ENCODE measurements around the gene PCSK2. TPM values are rescaled to one million over a fixed set of nuclear protein-coding genes. Genes with fewer than 3 reads are reported as not detected.

PCSK2 gene
- total and polyA plus RNA-seq, 4 donors, result 0.08 to 0.14 (median 0.09) TPM; not detected in 1

DNA sequence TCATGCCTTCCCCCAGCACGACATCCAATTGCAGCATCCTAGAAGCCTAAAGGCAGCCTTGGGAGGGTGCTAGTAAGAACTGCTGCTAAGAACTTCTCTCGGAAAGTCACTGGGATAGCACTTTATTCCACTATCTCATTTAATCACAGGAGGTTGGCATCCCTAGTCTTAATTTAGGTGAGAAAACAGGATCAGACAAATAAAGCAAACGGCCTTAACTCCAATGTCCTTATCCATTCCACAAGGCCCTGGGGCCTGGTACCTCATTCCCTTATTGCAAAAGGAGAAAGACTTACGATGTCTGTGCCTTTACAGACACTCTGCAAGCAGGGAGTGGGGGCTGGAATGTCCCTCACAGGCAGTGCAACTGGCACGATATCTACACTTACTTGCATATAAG is 243.7 kb downstream of the PCSK2 start:
- DNase-seq (ENCODE audit: low spot score), result no peak
- no peak overlapping the region for H3K27ac ChIP-seq (ENCODE audit: low read depth in 1 of 2, low read length in 2 of 2)
- TF ChIP-seq NR2F2 (IDR thresholded peaks at IDR 0.05), result no peak
- TF ChIP-seq TAF1 (conservative IDR thresholded peaks at IDR 0.05), result no peak
- no peak for TF ChIP-seq HNF4G (IDR thresholded peaks at IDR 0.05)
- no peak for TF ChIP-seq FOXA1 (IDR thresholded peaks at IDR 0.05)
- H3K4me1 ChIP-seq (ENCODE audit: control insufficient read depth in 4 of 4, insufficient read depth in 4 of 4, low read length in 3 of 4), result no peaks in the 10 kb centered on the region
- no peaks in the 10 kb centered on the region for H3K36me3 ChIP-seq (ENCODE audit: control insufficient read depth in 4 of 4, insufficient read depth in 3 of 4, low read depth in 1 of 4, low read length in 3 of 4)
- no peaks in the 10 kb centered on the region for H3K9me3 ChIP-seq (ENCODE audit: control insufficient read depth in 4 of 4, low read length in 3 of 4)
- 89% methylated on average over 5 of the region's 5 CpGs for WGBS
- H3K4me3 ChIP-seq (ENCODE audit: low read depth in 1 of 3, low read length in 3 of 3), result no peak overlapping the region
- H3K9ac ChIP-seq (ENCODE audit: low read depth in 1 of 2, low read length in 2 of 2), result no peak overlapping the region
- no peaks in the 10 kb centered on the region for H3K27me3 ChIP-seq (ENCODE audit: control insufficient read depth in 4 of 4, insufficient read depth in 4 of 4, low read length in 3 of 4)

DNA sequence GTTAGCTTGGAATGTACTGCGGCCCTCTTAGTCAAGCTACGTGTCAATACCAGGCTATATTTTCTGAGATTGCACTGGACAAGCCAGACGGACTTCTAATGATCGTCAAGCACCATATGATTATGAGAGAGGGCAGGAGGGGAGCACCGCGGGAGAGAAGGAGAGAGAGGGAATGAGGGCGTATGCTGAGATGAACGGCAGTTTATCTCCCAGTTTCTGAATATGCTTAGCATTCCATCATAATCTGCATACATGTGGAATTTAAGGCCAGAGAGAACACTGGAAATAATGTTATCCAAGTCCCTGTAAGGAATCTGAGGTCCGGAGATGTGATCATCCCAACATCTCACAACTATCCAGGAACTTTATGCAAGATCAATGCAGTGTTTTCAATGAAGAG is 244.1 kb downstream of the PCSK2 start:
- WGBS, result 90% methylated on average over 9 of the region's 9 CpGs
- H3K4me3 ChIP-seq (ENCODE audit: low read depth in 1 of 3, low read length in 3 of 3), result no peak overlapping the region
- H3K27ac ChIP-seq (ENCODE audit: low read depth in 1 of 2, low read length in 2 of 2), result no peak overlapping the region
- H3K36me3 ChIP-seq (ENCODE audit: control insufficient read depth in 4 of 4, insufficient read depth in 3 of 4, low read depth in 1 of 4, low read length in 3 of 4), result no peaks in the 10 kb centered on the region
- no peak overlapping the region for H3K9ac ChIP-seq (ENCODE audit: low read depth in 1 of 2, low read length in 2 of 2)
- no peak for TF ChIP-seq NR2F2 (IDR thresholded peaks at IDR 0.05)
- TF ChIP-seq RXRA (IDR thresholded peaks at IDR 0.05), result no peak
- no peak for TF ChIP-seq GABPA (IDR thresholded peaks at IDR 0.05 in 1 of 2, conservative IDR thresholded peaks at IDR 0.05 in 1 of 2)
- TF ChIP-seq FOXA1 (IDR thresholded peaks at IDR 0.05), result no peak
- TF ChIP-seq TAF1 (conservative IDR thresholded peaks at IDR 0.05), result no peak
- TF ChIP-seq, protein P1, sequence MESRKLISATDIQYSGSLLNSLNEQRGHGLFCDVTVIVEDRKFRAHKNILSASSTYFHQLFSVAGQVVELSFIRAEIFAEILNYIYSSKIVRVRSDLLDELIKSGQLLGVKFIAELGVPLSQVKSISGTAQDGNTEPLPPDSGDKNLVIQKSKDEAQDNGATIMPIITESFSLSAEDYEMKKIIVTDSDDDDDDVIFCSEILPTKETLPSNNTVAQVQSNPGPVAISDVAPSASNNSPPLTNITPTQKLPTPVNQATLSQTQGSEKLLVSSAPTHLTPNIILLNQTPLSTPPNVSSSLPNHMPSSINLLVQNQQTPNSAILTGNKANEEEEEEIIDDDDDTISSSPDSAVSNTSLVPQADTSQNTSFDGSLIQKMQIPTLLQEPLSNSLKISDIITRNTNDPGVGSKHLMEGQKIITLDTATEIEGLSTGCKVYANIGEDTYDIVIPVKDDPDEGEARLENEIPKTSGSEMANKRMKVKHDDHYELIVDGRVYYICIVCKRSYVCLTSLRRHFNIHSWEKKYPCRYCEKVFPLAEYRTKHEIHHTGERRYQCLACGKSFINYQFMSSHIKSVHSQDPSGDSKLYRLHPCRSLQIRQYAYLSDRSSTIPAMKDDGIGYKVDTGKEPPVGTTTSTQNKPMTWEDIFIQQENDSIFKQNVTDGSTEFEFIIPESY (IDR thresholded peaks at IDR 0.05), result no peak
- TF ChIP-seq EGR1 (IDR thresholded peaks at IDR 0.05; ENCODE audit: low read depth in 2 of 2), result no peak
- TF ChIP-seq YY1 (IDR thresholded peaks at IDR 0.05), result no peak
- TF ChIP-seq SP1 (IDR thresholded peaks at IDR 0.05), result no peak
- no peak for TF ChIP-seq JUND (IDR thresholded peaks at IDR 0.05)
- no peak for TF ChIP-seq HNF4G (IDR thresholded peaks at IDR 0.05)
- no peak for TF ChIP-seq RAD21 (IDR thresholded peaks at IDR 0.05)
- TF ChIP-seq FOXA2 (IDR thresholded peaks at IDR 0.05), result no peak
- TF ChIP-seq, protein P2, sequence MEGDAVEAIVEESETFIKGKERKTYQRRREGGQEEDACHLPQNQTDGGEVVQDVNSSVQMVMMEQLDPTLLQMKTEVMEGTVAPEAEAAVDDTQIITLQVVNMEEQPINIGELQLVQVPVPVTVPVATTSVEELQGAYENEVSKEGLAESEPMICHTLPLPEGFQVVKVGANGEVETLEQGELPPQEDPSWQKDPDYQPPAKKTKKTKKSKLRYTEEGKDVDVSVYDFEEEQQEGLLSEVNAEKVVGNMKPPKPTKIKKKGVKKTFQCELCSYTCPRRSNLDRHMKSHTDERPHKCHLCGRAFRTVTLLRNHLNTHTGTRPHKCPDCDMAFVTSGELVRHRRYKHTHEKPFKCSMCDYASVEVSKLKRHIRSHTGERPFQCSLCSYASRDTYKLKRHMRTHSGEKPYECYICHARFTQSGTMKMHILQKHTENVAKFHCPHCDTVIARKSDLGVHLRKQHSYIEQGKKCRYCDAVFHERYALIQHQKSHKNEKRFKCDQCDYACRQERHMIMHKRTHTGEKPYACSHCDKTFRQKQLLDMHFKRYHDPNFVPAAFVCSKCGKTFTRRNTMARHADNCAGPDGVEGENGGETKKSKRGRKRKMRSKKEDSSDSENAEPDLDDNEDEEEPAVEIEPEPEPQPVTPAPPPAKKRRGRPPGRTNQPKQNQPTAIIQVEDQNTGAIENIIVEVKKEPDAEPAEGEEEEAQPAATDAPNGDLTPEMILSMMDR (IDR thresholded peaks at IDR 0.05; ENCODE audit: low read depth, low read length, missing input control), result no peak
- TF ChIP-seq, protein P3, sequence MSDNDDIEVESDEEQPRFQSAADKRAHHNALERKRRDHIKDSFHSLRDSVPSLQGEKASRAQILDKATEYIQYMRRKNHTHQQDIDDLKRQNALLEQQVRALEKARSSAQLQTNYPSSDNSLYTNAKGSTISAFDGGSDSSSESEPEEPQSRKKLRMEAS (IDR thresholded peaks at IDR 0.05), result no peak
- TF ChIP-seq, protein P4, sequence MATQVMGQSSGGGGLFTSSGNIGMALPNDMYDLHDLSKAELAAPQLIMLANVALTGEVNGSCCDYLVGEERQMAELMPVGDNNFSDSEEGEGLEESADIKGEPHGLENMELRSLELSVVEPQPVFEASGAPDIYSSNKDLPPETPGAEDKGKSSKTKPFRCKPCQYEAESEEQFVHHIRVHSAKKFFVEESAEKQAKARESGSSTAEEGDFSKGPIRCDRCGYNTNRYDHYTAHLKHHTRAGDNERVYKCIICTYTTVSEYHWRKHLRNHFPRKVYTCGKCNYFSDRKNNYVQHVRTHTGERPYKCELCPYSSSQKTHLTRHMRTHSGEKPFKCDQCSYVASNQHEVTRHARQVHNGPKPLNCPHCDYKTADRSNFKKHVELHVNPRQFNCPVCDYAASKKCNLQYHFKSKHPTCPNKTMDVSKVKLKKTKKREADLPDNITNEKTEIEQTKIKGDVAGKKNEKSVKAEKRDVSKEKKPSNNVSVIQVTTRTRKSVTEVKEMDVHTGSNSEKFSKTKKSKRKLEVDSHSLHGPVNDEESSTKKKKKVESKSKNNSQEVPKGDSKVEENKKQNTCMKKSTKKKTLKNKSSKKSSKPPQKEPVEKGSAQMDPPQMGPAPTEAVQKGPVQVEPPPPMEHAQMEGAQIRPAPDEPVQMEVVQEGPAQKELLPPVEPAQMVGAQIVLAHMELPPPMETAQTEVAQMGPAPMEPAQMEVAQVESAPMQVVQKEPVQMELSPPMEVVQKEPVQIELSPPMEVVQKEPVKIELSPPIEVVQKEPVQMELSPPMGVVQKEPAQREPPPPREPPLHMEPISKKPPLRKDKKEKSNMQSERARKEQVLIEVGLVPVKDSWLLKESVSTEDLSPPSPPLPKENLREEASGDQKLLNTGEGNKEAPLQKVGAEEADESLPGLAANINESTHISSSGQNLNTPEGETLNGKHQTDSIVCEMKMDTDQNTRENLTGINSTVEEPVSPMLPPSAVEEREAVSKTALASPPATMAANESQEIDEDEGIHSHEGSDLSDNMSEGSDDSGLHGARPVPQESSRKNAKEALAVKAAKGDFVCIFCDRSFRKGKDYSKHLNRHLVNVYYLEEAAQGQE (IDR thresholded peaks at IDR 0.05), result no peak
- TF ChIP-seq, protein P5, sequence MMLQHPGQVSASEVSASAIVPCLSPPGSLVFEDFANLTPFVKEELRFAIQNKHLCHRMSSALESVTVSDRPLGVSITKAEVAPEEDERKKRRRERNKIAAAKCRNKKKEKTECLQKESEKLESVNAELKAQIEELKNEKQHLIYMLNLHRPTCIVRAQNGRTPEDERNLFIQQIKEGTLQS (IDR thresholded peaks at IDR 0.05), result no peak
- no peak for TF ChIP-seq HNF4A (conservative IDR thresholded peaks at IDR 0.05)
- no peak for DNase-seq (ENCODE audit: low spot score)
- no peaks in the 10 kb centered on the region for H3K4me1 ChIP-seq (ENCODE audit: control insufficient read depth in 4 of 4, insufficient read depth in 4 of 4, low read length in 3 of 4)
- no peaks in the 10 kb centered on the region for H3K9me3 ChIP-seq (ENCODE audit: control insufficient read depth in 4 of 4, low read length in 3 of 4)
- no peaks in the 10 kb centered on the region for H3K27me3 ChIP-seq (ENCODE audit: control insufficient read depth in 4 of 4, insufficient read depth in 4 of 4, low read length in 3 of 4)

Data from liver (tissue), 9 donors.